Ishikawa (cell line): Measurements from ENCODE around the gene MPST.

ENCODE experiments used
- CEBPB ChIP-seq: IDR thresholded peaks from 2 replicates; pipeline ENCODE4 v1.6.1; 2012
- FOXM1 ChIP-seq: IDR thresholded peaks from 2 replicates; pipeline ENCODE4 v1.6.1; 2012; ENCODE audit warnings: low read depth, borderline replicate concordance
- TAF1 ChIP-seq: IDR thresholded peaks from 2 replicates; pipeline ENCODE4 v1.6.1; 2012; ENCODE audit warnings: low read depth, mild to moderate bottlenecking
- YY1 ChIP-seq: IDR thresholded peaks from 2 replicates; pipeline ENCODE4 v1.6.1; 2012; ENCODE audit warnings: low read depth
- ZBTB7A ChIP-seq: IDR thresholded peaks from 2 replicates; pipeline ENCODE4 v1.6.1; 2012; ENCODE audit warnings: low read depth
- TF ChIP-seq, protein P1 (sequence below): IDR thresholded peaks from 2 replicates; pipeline ENCODE4 v1.6.1; 2012

DNA sequence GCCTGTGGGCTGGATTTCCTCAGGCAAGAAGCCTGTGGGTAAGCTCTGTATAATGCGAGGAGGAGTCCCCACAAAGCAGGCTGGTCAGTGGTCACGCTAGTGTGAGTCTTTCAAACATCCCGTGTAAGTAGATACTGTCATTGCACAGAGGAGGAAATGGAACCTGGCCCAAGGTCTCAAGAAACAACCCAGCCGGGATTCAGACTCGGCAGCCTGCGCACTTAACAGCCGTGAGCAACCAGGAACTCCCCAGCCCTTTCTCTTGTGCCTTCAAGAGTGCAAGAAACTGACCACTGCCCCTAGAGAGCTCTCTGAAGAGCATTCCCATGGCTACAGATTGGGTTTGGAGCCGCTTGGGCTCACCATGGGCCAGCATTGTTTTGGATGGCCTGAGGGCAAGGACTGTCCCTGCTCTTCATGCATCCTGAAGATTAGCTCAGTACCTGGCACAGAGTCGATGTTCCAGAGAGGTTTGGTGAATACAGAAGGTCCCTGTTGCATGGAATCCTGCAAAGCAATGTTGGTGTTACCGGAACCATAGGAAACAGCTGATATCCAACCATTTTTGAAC is 6.0 kb downstream of the MPST start:
- TF ChIP-seq FOXM1 (no peak), CEBPB (no peak), ZBTB7A (no peak), YY1 (no peak), TAF1 (no peak)
- TF ChIP-seq, protein P1, sequence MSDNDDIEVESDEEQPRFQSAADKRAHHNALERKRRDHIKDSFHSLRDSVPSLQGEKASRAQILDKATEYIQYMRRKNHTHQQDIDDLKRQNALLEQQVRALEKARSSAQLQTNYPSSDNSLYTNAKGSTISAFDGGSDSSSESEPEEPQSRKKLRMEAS: no peak
